Measurements from ENCODE around the gene CPAMD8. TPM values are rescaled to one million over a fixed set of nuclear protein-coding genes. Genes with fewer than 3 reads are reported as not detected.
A peak's percentile ranks its signal among the peaks of the same experiment; 100 is the strongest.

Gene CPAMD8
- total and polyA plus RNA-seq, 9 of the 15 experiments (the other 6 are each of a cell fraction or from before 2014, with no cell fraction given): 0.20 to 2.1 (median 1.3) TPM

DNA sequence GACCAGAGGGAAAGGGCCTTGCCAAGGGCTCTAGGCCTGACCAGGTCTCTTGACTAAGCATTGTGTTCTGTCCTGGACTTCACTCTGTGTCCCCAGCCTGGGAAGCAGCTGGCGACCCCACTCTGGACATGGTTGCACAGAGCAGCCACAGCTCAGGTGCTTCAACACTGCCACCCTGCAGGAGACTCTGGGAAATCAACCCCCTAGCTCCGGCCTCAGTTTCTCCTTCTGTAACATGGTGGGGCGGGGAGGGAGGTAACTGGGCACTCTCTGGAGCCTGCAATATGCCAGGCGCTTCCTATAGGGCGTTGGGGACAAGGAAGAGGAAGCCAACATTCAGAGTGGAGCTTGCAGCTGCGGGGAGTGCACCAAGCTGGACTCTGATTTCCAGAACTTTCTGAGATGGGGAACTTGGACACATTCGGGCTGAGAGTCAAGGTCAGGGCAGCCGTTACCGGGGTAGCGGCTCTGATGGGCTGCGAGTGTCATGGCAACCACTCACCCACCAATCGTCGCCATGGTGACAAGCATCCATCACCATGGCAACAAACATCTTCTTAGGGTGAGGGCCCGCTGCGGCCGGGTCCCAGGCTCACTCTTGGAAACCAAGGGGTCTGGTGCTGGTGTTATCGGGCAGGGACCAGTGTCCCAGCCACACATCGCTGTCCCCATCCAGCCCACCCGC is 125.0 kb downstream of the CPAMD8 start (continued):
- TF ChIP-seq, protein P1, sequence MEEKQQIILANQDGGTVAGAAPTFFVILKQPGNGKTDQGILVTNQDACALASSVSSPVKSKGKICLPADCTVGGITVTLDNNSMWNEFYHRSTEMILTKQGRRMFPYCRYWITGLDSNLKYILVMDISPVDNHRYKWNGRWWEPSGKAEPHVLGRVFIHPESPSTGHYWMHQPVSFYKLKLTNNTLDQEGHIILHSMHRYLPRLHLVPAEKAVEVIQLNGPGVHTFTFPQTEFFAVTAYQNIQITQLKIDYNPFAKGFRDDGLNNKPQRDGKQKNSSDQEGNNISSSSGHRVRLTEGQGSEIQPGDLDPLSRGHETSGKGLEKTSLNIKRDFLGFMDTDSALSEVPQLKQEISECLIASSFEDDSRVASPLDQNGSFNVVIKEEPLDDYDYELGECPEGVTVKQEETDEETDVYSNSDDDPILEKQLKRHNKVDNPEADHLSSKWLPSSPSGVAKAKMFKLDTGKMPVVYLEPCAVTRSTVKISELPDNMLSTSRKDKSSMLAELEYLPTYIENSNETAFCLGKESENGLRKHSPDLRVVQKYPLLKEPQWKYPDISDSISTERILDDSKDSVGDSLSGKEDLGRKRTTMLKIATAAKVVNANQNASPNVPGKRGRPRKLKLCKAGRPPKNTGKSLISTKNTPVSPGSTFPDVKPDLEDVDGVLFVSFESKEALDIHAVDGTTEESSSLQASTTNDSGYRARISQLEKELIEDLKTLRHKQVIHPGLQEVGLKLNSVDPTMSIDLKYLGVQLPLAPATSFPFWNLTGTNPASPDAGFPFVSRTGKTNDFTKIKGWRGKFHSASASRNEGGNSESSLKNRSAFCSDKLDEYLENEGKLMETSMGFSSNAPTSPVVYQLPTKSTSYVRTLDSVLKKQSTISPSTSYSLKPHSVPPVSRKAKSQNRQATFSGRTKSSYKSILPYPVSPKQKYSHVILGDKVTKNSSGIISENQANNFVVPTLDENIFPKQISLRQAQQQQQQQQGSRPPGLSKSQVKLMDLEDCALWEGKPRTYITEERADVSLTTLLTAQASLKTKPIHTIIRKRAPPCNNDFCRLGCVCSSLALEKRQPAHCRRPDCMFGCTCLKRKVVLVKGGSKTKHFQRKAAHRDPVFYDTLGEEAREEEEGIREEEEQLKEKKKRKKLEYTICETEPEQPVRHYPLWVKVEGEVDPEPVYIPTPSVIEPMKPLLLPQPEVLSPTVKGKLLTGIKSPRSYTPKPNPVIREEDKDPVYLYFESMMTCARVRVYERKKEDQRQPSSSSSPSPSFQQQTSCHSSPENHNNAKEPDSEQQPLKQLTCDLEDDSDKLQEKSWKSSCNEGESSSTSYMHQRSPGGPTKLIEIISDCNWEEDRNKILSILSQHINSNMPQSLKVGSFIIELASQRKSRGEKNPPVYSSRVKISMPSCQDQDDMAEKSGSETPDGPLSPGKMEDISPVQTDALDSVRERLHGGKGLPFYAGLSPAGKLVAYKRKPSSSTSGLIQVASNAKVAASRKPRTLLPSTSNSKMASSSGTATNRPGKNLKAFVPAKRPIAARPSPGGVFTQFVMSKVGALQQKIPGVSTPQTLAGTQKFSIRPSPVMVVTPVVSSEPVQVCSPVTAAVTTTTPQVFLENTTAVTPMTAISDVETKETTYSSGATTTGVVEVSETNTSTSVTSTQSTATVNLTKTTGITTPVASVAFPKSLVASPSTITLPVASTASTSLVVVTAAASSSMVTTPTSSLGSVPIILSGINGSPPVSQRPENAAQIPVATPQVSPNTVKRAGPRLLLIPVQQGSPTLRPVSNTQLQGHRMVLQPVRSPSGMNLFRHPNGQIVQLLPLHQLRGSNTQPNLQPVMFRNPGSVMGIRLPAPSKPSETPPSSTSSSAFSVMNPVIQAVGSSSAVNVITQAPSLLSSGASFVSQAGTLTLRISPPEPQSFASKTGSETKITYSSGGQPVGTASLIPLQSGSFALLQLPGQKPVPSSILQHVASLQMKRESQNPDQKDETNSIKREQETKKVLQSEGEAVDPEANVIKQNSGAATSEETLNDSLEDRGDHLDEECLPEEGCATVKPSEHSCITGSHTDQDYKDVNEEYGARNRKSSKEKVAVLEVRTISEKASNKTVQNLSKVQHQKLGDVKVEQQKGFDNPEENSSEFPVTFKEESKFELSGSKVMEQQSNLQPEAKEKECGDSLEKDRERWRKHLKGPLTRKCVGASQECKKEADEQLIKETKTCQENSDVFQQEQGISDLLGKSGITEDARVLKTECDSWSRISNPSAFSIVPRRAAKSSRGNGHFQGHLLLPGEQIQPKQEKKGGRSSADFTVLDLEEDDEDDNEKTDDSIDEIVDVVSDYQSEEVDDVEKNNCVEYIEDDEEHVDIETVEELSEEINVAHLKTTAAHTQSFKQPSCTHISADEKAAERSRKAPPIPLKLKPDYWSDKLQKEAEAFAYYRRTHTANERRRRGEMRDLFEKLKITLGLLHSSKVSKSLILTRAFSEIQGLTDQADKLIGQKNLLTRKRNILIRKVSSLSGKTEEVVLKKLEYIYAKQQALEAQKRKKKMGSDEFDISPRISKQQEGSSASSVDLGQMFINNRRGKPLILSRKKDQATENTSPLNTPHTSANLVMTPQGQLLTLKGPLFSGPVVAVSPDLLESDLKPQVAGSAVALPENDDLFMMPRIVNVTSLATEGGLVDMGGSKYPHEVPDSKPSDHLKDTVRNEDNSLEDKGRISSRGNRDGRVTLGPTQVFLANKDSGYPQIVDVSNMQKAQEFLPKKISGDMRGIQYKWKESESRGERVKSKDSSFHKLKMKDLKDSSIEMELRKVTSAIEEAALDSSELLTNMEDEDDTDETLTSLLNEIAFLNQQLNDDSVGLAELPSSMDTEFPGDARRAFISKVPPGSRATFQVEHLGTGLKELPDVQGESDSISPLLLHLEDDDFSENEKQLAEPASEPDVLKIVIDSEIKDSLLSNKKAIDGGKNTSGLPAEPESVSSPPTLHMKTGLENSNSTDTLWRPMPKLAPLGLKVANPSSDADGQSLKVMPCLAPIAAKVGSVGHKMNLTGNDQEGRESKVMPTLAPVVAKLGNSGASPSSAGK (IDR thresholded peaks at IDR 0.05): no peak
- TF ChIP-seq SRSF1 (IDR thresholded peaks at IDR 0.05; ENCODE audit: low read depth, low read length): no peak
- no peak for TF ChIP-seq MIER1 (IDR thresholded peaks at IDR 0.05; ENCODE audit: low read depth)
- TF ChIP-seq NUFIP1 (IDR thresholded peaks at IDR 0.05; ENCODE audit: partially characterized antibody): no peak
- TF ChIP-seq CSDE1 (IDR thresholded peaks at IDR 0.05): peak in 1 of 2 experiments; percentile 93; a peak in 2 of 4 replicates
- no peak for TF ChIP-seq ARHGAP35 (IDR thresholded peaks at IDR 0.05; ENCODE audit: partially characterized antibody)
- no peak for TF ChIP-seq TBP (optimal IDR thresholded peaks at IDR 0.05; ENCODE audit: low read depth, low read length)
- TF ChIP-seq HDAC1 (IDR thresholded peaks at IDR 0.05): 0 out of 4 replicates have a peak, but pooled peaks of 1 of the 2 experiments have one; percentile 20
- TF ChIP-seq HMGN3 (IDR thresholded peaks at IDR 0.05; ENCODE audit: borderline replicate concordance, extremely low read depth, insufficient read length, low read depth, low read length): no peak
- TF ChIP-seq DPF2 (IDR thresholded peaks at IDR 0.05): no peak
- TF ChIP-seq, protein P2, sequence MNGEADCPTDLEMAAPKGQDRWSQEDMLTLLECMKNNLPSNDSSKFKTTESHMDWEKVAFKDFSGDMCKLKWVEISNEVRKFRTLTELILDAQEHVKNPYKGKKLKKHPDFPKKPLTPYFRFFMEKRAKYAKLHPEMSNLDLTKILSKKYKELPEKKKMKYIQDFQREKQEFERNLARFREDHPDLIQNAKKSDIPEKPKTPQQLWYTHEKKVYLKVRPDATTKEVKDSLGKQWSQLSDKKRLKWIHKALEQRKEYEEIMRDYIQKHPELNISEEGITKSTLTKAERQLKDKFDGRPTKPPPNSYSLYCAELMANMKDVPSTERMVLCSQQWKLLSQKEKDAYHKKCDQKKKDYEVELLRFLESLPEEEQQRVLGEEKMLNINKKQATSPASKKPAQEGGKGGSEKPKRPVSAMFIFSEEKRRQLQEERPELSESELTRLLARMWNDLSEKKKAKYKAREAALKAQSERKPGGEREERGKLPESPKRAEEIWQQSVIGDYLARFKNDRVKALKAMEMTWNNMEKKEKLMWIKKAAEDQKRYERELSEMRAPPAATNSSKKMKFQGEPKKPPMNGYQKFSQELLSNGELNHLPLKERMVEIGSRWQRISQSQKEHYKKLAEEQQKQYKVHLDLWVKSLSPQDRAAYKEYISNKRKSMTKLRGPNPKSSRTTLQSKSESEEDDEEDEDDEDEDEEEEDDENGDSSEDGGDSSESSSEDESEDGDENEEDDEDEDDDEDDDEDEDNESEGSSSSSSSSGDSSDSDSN (IDR thresholded peaks at IDR 0.05; ENCODE audit: borderline replicate concordance in 1 of 2, low read depth in 2 of 2, low read length in 2 of 2): no peak
- TF ChIP-seq CTBP1 (IDR thresholded peaks at IDR 0.05; ENCODE audit: borderline replicate concordance): peak; percentile 58; the same call in 1 of the 2 replicates
- TF ChIP-seq RBM25 (IDR thresholded peaks at IDR 0.05; ENCODE audit: low read depth, low read length, severe bottlenecking): no peak
